ENCODE measurements around the gene ZFYVE28.

- no peak for TF ChIP-seq CTCF (IDR thresholded peaks at IDR 0.05)
- TF ChIP-seq POLR2A (IDR thresholded peaks at IDR 0.05), result no peak
Observed at GRCh38 chr4:2332201-2332975, 86.1 kb downstream of the ZFYVE28 start.

All from adrenal gland (tissue), 5 donors.